Measurements from ENCODE around the gene GBP7.

Gene GBP7

GRCh38 chr1:89170170-89171066, 5.4 kb downstream of the GBP7 start:
- ATAC-seq (ENCODE audit: low read depth): no peak

GRCh38 chr1:89169166-89169565, 6.6 kb downstream of the GBP7 start:
- Histone ChIP-seq H3K27ac (ENCODE audit: poor library complexity, severe bottlenecking) (no peak overlapping the region), H3K4me3 (ENCODE audit: severe bottlenecking) (no peak overlapping the region), H3K4me1 (ENCODE audit: insufficient read depth, poor library complexity, severe bottlenecking) (no peaks in the 10 kb centered on the region), H3K27me3 (ENCODE audit: insufficient read depth, poor library complexity, severe bottlenecking) (no peaks in the 10 kb centered on the region), H3K36me3 (ENCODE audit: low read depth) (no peaks in the 10 kb centered on the region), H3K9me3 (ENCODE audit: severe bottlenecking) (no peaks in the 10 kb centered on the region)
- no peak for TF ChIP-seq CTCF (IDR thresholded peaks at IDR 0.05; ENCODE audit: poor library complexity, severe bottlenecking)
- DNase-seq (ENCODE audit: low spot score) (no peak), ATAC-seq (ENCODE audit: low read depth) (no peak)

More at GRCh38 chr1:89170170-89171066, 5.4 kb downstream of the GBP7 start:
- H3K27me3 ChIP-seq (ENCODE audit: insufficient read depth, poor library complexity, severe bottlenecking): no peaks in the 10 kb centered on the region
- no peaks in the 10 kb centered on the region for H3K36me3 ChIP-seq (ENCODE audit: low read depth)
- no peak overlapping the region for H3K27ac ChIP-seq (ENCODE audit: poor library complexity, severe bottlenecking)
- H3K9me3 ChIP-seq (ENCODE audit: severe bottlenecking): no peaks in the 10 kb centered on the region
- TF ChIP-seq CTCF (IDR thresholded peaks at IDR 0.05; ENCODE audit: poor library complexity, severe bottlenecking): no peak
- no peak overlapping the region for H3K4me3 ChIP-seq (ENCODE audit: severe bottlenecking)
- no peaks in the 10 kb centered on the region for H3K4me1 ChIP-seq (ENCODE audit: insufficient read depth, poor library complexity, severe bottlenecking)
- no peak for DNase-seq (ENCODE audit: low spot score)

- no peak for TF ChIP-seq CTCF (IDR thresholded peaks at IDR 0.05; ENCODE audit: poor library complexity, severe bottlenecking)
- no peak overlapping the region for H3K27ac ChIP-seq (ENCODE audit: poor library complexity, severe bottlenecking)
- no peaks in the 10 kb centered on the region for H3K9me3 ChIP-seq (ENCODE audit: severe bottlenecking)
- H3K4me3 ChIP-seq (ENCODE audit: severe bottlenecking): no peak overlapping the region
- no peaks in the 10 kb centered on the region for H3K36me3 ChIP-seq (ENCODE audit: low read depth)
- no peaks in the 10 kb centered on the region for H3K27me3 ChIP-seq (ENCODE audit: insufficient read depth, poor library complexity, severe bottlenecking)
- DNase-seq (ENCODE audit: low spot score) (no peak), ATAC-seq (ENCODE audit: low read depth) (no peak)
- H3K4me1 ChIP-seq (ENCODE audit: insufficient read depth, poor library complexity, severe bottlenecking): no peaks in the 10 kb centered on the region
Measured at GRCh38 chr1:89167590-89168230, 8.1 kb downstream of the GBP7 start.

GRCh38 chr1:89166705-89167104, 9.1 kb downstream of the GBP7 start:
- no peaks in the 10 kb centered on the region for H3K4me1 ChIP-seq (ENCODE audit: insufficient read depth, poor library complexity, severe bottlenecking)
- no peaks in the 10 kb centered on the region for H3K9me3 ChIP-seq (ENCODE audit: severe bottlenecking)
- no peaks in the 10 kb centered on the region for H3K36me3 ChIP-seq (ENCODE audit: low read depth)
- H3K27ac ChIP-seq (ENCODE audit: poor library complexity, severe bottlenecking): no peak overlapping the region
- no peak overlapping the region for H3K4me3 ChIP-seq (ENCODE audit: severe bottlenecking)
- H3K27me3 ChIP-seq (ENCODE audit: insufficient read depth, poor library complexity, severe bottlenecking): no peaks in the 10 kb centered on the region
- TF ChIP-seq CTCF (IDR thresholded peaks at IDR 0.05; ENCODE audit: poor library complexity, severe bottlenecking): no peak
- DNase-seq (ENCODE audit: low spot score) (no peak), ATAC-seq (ENCODE audit: low read depth) (no peak)

Measured in RWPE2 (cell line).